ENCODE measurements around the gene FBXO24. TPM values are rescaled to one million over a fixed set of nuclear protein-coding genes. Genes with fewer than 3 reads are reported as not detected.

FBXO24 gene
- total RNA-seq, 2 experiments from 2014 or later: 0.16 to 1.7 TPM

DNA sequence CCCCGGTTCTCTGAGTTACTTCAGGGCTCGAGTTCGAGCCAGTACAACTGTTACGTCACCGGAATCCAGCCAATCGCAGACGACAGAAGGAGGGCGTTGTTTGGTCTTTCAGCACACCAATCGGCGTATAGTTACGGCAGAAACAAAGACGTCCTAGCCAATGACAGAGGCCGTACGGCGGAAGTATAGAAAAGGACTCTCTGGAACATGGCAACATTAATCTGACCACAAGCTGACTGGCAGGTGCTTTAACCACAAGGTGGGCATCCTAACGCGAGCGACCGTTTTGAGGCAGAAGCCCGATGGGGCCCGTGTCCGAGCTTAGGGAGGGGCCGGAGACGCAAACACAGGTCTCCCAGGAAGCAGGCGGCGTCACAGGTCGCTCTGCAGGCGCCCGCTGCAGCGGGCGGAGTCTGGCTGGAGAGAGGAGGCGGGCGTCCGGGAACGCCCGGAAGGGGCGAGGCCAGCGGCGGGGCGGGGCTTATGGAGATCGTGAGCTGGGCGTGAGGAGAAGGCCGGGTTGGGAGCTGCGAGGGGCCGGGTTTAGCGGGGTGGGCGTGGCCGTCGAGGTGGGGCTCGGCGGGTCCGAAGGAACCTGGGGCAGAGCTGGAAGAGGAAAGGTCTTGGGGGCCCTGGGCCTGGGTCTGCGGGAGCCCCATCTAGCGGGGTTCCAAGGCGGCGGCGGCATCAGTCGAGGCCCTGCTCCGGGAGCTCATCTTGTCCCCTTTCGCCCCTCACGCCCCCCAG is 26.0 kb downstream of the FBXO24 start, which contains the start of gene MOSPD3:
Gene MOSPD3 (plus strand): TSS at position 558 of the 747 bp plus-strand sequence. CDS start 252 bp downstream, outside the sequence.
- POLR2A ChIA-PET: interaction anchor here (0.6 to 2.0 kb wide), 21 partner anchors 9 to 286 kb away, joined by 3 to 13 read pairs (median 4); partner anchors contain the start of genes FBXO24, LRCH4, PCOLCE and POP7
- TF ChIP-seq EZH2phosphoT487 (IDR thresholded peaks at IDR 0.05; ENCODE audit: borderline replicate concordance, low read depth, low read length) (no peak), CTCF (conservative IDR thresholded peaks at IDR 0.05; ENCODE audit: low read length) (no peak)
- Histone ChIP-seq H3K36me3 (ENCODE audit: insufficient read depth, low read length) (no peaks in the 10 kb centered on the region), H3K4me3 (ENCODE audit: low read depth, low read length, poor library complexity, severe bottlenecking) (peak within 1 kb of the TSS; percentile 69), H3K9me3 (ENCODE audit: low read length) (no peaks in the 10 kb centered on the region), H2AFZ (ENCODE audit: low read length) (peak within 1 kb of the TSS; percentile 85), H3K79me2 (ENCODE audit: insufficient read depth, low read depth, low read length) (no peaks in the 10 kb centered on the region), H3K4me2 (ENCODE audit: low read length) (peak within 1 kb of the TSS; percentile 99), H3K4me1 (ENCODE audit: insufficient read depth, low read length, poor library complexity, severe bottlenecking) (peaks cover 9% of the 10 kb centered on the region), H4K20me1 (ENCODE audit: insufficient read depth, low read length) (no peaks in the 10 kb centered on the region), H3K27ac (ENCODE audit: low read depth, low read length, poor library complexity, severe bottlenecking) (peak within 1 kb of the TSS; percentile 76), H3K9me2 (ENCODE audit: insufficient read depth, low read length) (no peaks in the 10 kb centered on the region)
- CTCF ChIA-PET (ENCODE audit: unreplicated experiment): interaction anchor here (0.5 to 1.6 kb wide), 9 partner anchors 9 to 547 kb away, joined by 3 to 7 read pairs (median 5); partner anchors contain the start of gene POP7
- intact Hi-C loops (cut with micrococcal nuclease; ENCODE audit: unreplicated experiment): loop anchor here (1.0 to 2.0 kb wide), 3 partner anchors 15 to 79 kb away; partner anchors contain the start of gene GNB2
- no TSS peak for BruUV-seq (replicated peaks)
- peak; percentile 100 for DNase-seq (ENCODE audit: low spot score)

GRCh38 chr7:100612730-100613390 is 26.7 kb downstream of the FBXO24 start:
- POLR2A ChIA-PET: interaction anchor here (0.8 to 2.0 kb wide), 17 partner anchors 8 to 287 kb away, joined by 3 to 13 read pairs (median 5); partner anchors contain the start of genes FBXO24, LRCH4, PCOLCE and POP7
- peak overlapping the region; percentile 57; the same call in 1 of the 2 replicates for H2AFZ ChIP-seq (ENCODE audit: low read length)
- CTCF ChIA-PET (ENCODE audit: unreplicated experiment): interaction anchor here (0.5 to 1.6 kb wide), 5 partner anchors 10 to 195 kb away, joined by 3 to 7 read pairs (median 6); partner anchors contain the start of gene POP7
- TSS peak; percentile 67 for BruUV-seq (replicated peaks)
- peak overlapping the region; percentile 99 for H3K4me2 ChIP-seq (ENCODE audit: low read length)
- intact Hi-C loops (cut with micrococcal nuclease; ENCODE audit: unreplicated experiment): loop anchor here (1.0 to 2.0 kb wide), 3 partner anchors 14 to 78 kb away; partner anchors contain the start of gene GNB2
- TF ChIP-seq EZH2phosphoT487 (IDR thresholded peaks at IDR 0.05; ENCODE audit: borderline replicate concordance, low read depth, low read length): no peak
- TF ChIP-seq CTCF (conservative IDR thresholded peaks at IDR 0.05; ENCODE audit: low read length): peak; percentile 63
- no peaks in the 10 kb centered on the region for H3K9me2 ChIP-seq (ENCODE audit: insufficient read depth, low read length)
- no peaks in the 10 kb centered on the region for H3K9me3 ChIP-seq (ENCODE audit: low read length)
- peaks cover 9% of the 10 kb centered on the region for H3K4me1 ChIP-seq (ENCODE audit: insufficient read depth, low read length, poor library complexity, severe bottlenecking)
- peak; percentile 58 for DNase-seq (ENCODE audit: low spot score)
- H3K27ac ChIP-seq (ENCODE audit: low read depth, low read length, poor library complexity, severe bottlenecking): no peak overlapping the region
- H3K36me3 ChIP-seq (ENCODE audit: insufficient read depth, low read length): no peaks in the 10 kb centered on the region
- no peaks in the 10 kb centered on the region for H4K20me1 ChIP-seq (ENCODE audit: insufficient read depth, low read length)
- peak overlapping the region; percentile 69 for H3K4me3 ChIP-seq (ENCODE audit: low read depth, low read length, poor library complexity, severe bottlenecking)
- H3K79me2 ChIP-seq (ENCODE audit: insufficient read depth, low read depth, low read length): no peaks in the 10 kb centered on the region
